WTC11 (cell line): ENCODE data around the gene MED27. TPM values are rescaled to one million over a fixed set of nuclear protein-coding genes. Genes with fewer than 3 reads are reported as not detected.
A peak's percentile ranks its signal among the peaks of the same experiment; 100 is the strongest.

Source experiments
- ATAC-seq: fragments of 200-7000 bp; cut with Tn5 transposase; 2 replicates; pipeline ENCODE4 v1.10.0; 2021; ENCODE audit warnings: mild to moderate bottlenecking, moderate library complexity
- CTCF ChIA-PET: fragments of 300-600 bp; sonication (Branson Sonifier 250); formaldehyde crosslinking; loops from one replicate; lab custom pipeline; 2021; ENCODE audit warnings: antibody characterized with exemption; lab: Charles Lee
- POLR2A ChIA-PET: fragments of 350-600 bp; sonication (Branson Sonifier 250); formaldehyde crosslinking; loops from one replicate; lab custom pipeline; 2021; ENCODE audit warnings: antibody characterized with exemption; lab: Charles Lee
- DNase-seq: peaks from one replicate; pipeline ENCODE4 v3.0.0; 2021; ENCODE audit warnings: low spot score
- H3K27ac Mint-ChIP-seq: 2 replicates; pipeline ENCODE4 v1.8.0; 2021; ENCODE audit warnings: mixed read lengths
- H3K27me3 Mint-ChIP-seq: 2 replicates; pipeline ENCODE4 v1.8.0; 2021; ENCODE audit warnings: low read depth, mild to moderate bottlenecking, moderate library complexity, mixed read lengths
- H3K36me3 Mint-ChIP-seq: 2 replicates; pipeline ENCODE4 v1.8.0; 2021; ENCODE audit warnings: mixed read lengths
- H3K4me1 Mint-ChIP-seq: 2 replicates; pipeline ENCODE4 v1.8.0; 2022; ENCODE audit warnings: mixed read lengths
- H3K4me3 Mint-ChIP-seq: 2 replicates; pipeline ENCODE4 v1.8.0; 2021; ENCODE audit warnings: mild to moderate bottlenecking, moderate library complexity, mixed read lengths
- H3K9me3 Mint-ChIP-seq: 2 replicates; pipeline ENCODE4 v1.8.0; 2021; ENCODE audit warnings: mixed read lengths
- AFF4 ChIP-seq: sonication (generic); formaldehyde crosslinking; IDR thresholded peaks from 2 replicates; pipeline ENCODE4 v1.8.1; 2023; ENCODE audit warnings: mild to moderate bottlenecking, missing genetic modification reagents, borderline replicate concordance
- GTF2I ChIP-seq: fragments of 250-450 bp; sonication (Bioruptor Pico); conservative IDR thresholded peaks from 2 replicates; pipeline ENCODE4 v1.4.0; 2021; ENCODE audit warnings: mild to moderate bottlenecking
- PRRX2 ChIP-seq: fragments of 250-450 bp; sonication (Bioruptor Pico); IDR thresholded peaks from 2 replicates; pipeline ENCODE4 v1.8.0; 2021; ENCODE audit warnings: mild to moderate bottlenecking
- TP53 ChIP-seq: sonication (generic); formaldehyde crosslinking; IDR thresholded peaks from 2 replicates; pipeline ENCODE4 v1.8.1; 2023; ENCODE audit warnings: mild to moderate bottlenecking, missing genetic modification reagents
- ZNF317 ChIP-seq: sonication (generic); formaldehyde crosslinking; IDR thresholded peaks from 2 replicates; pipeline ENCODE4 v1.8.1; 2023; ENCODE audit warnings: low read depth, mild to moderate bottlenecking, moderate library complexity, missing genetic modification reagents, borderline replicate concordance
- ZNF423 ChIP-seq: fragments of 250-450 bp; sonication (Bioruptor Pico); IDR thresholded peaks from 2 replicates; pipeline ENCODE4 v2.1.2; 2022; ENCODE audit warnings: mild to moderate bottlenecking, moderate library complexity
- ZNF671 ChIP-seq: fragments of 250-450 bp; sonication (Bioruptor Pico); IDR thresholded peaks from 2 replicates; pipeline ENCODE4 v1.8.0; 2021; ENCODE audit warnings: mild to moderate bottlenecking
- total RNA-seq: library from RNA; stranded (reverse); gene quantifications from 3 replicates; pipeline ENCODE4 v1.2.3, GENCODE V29; 2021
- TF ChIP-seq, protein P1 (sequence below): fragments of 250-450 bp; sonication (Bioruptor Pico); IDR thresholded peaks from 2 replicates; pipeline ENCODE4 v1.9.0; 2021; ENCODE audit warnings: mild to moderate bottlenecking
- TF ChIP-seq, protein P2 (sequence below): sonication (generic); formaldehyde crosslinking; IDR thresholded peaks from 2 replicates; pipeline ENCODE4 v1.8.0; 2022; ENCODE audit warnings: mild to moderate bottlenecking, missing genetic modification reagents
- TF ChIP-seq, protein P3 (sequence below): sonication (generic); formaldehyde crosslinking; IDR thresholded peaks from 2 replicates; pipeline ENCODE4 v1.8.0; 2022; ENCODE audit warnings: mild to moderate bottlenecking, missing genetic modification reagents
- TF ChIP-seq, protein P4 (sequence below): sonication (generic); formaldehyde crosslinking; IDR thresholded peaks from 2 replicates; pipeline ENCODE4 v1.8.1; 2023; ENCODE audit warnings: mild to moderate bottlenecking, missing genetic modification reagents, moderate library complexity
- TF ChIP-seq, protein P5 (sequence below): fragments of 250-450 bp; sonication (Bioruptor Pico); IDR thresholded peaks from 2 replicates; pipeline ENCODE4 v1.9.0; 2021; ENCODE audit warnings: mild to moderate bottlenecking, borderline replicate concordance
- TF ChIP-seq, protein P6 (sequence below): sonication (generic); formaldehyde crosslinking; IDR thresholded peaks from 2 replicates; pipeline ENCODE4 v1.8.0; 2022; ENCODE audit warnings: mild to moderate bottlenecking, missing genetic modification reagents
- TF ChIP-seq, protein P7 (sequence below): fragments of 250-450 bp; sonication (Bioruptor Pico); IDR thresholded peaks from 2 replicates; pipeline ENCODE4 v1.8.0; 2021; ENCODE audit warnings: mild to moderate bottlenecking

MED27 gene
- total RNA-seq, 1 experiment from 2014 or later: 27.9 TPM

DNA sequence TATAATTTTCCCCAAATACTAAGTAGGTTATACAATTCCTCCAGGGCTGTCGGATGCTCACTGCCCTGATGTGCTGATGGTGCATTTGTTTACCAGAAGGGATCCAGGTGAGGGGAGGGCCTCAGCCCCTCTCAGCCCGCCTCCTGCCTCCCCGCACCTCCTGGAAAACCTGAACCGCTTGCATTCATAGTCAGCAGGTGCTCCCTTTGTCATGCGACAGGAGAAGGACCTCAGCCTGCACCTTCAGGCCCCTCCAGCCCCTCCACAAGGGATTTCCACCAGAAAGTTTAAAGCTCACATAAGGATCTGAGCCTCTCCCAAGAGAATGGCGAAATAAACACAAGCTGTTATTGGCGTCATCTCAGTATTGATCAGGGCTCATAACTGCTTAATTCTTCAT lies 45.7 kb upstream of the MED27 start:
- Mint-ChIP-seq H3K27ac (peak overlapping the region; percentile 18), H3K27me3 (peaks cover 14% of the 10 kb centered on the region), H3K9me3 (peaks cover 3% of the 10 kb centered on the region; the same call in 1 of the 2 replicates), H3K4me3 (peak overlapping the region; percentile 41), H3K36me3 (no peaks in the 10 kb centered on the region), H3K4me1 (peaks cover 70% of the 10 kb centered on the region)
- DNase-seq (peak; percentile 66), ATAC-seq (peak; percentile 88)
- ChIA-PET POLR2A (no interaction called here), CTCF (interaction anchor here (0.6 to 2.1 kb wide), 9 partner anchors 11 to 370 kb away, joined by 3 to 13 read pairs (median 4); no protein-coding TSS in a partner anchor)
- TF ChIP-seq, protein P1, sequence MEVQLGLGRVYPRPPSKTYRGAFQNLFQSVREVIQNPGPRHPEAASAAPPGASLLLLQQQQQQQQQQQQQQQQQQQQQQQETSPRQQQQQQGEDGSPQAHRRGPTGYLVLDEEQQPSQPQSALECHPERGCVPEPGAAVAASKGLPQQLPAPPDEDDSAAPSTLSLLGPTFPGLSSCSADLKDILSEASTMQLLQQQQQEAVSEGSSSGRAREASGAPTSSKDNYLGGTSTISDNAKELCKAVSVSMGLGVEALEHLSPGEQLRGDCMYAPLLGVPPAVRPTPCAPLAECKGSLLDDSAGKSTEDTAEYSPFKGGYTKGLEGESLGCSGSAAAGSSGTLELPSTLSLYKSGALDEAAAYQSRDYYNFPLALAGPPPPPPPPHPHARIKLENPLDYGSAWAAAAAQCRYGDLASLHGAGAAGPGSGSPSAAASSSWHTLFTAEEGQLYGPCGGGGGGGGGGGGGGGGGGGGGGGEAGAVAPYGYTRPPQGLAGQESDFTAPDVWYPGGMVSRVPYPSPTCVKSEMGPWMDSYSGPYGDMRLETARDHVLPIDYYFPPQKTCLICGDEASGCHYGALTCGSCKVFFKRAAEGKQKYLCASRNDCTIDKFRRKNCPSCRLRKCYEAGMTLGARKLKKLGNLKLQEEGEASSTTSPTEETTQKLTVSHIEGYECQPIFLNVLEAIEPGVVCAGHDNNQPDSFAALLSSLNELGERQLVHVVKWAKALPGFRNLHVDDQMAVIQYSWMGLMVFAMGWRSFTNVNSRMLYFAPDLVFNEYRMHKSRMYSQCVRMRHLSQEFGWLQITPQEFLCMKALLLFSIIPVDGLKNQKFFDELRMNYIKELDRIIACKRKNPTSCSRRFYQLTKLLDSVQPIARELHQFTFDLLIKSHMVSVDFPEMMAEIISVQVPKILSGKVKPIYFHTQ (CRISPR knock-in tag): no peak
- TF ChIP-seq ZNF423 (CRISPR knock-in tag) (peak; percentile 40; the same call in 1 of the 2 replicates), PRRX2 (CRISPR knock-in tag) (no peak), ZNF317 (CRISPR knock-in tag) (no peak)
- TF ChIP-seq, protein P2, sequence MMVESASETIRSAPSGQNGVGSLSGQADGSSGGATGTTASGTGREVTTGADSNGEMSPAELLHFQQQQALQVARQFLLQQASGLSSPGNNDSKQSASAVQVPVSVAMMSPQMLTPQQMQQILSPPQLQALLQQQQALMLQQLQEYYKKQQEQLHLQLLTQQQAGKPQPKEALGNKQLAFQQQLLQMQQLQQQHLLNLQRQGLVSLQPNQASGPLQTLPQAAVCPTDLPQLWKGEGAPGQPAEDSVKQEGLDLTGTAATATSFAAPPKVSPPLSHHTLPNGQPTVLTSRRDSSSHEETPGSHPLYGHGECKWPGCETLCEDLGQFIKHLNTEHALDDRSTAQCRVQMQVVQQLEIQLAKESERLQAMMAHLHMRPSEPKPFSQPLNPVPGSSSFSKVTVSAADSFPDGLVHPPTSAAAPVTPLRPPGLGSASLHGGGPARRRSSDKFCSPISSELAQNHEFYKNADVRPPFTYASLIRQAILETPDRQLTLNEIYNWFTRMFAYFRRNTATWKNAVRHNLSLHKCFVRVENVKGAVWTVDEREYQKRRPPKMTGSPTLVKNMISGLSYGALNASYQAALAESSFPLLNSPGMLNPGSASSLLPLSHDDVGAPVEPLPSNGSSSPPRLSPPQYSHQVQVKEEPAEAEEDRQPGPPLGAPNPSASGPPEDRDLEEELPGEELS: peak; percentile 86

- DNase-seq (no peak), ATAC-seq (no peak)
- H3K27me3 Mint-ChIP-seq: peaks cover 14% of the 10 kb centered on the region
- H3K4me3 Mint-ChIP-seq: no peak overlapping the region; the same call in 1 of the 2 replicates
- H3K4me1 Mint-ChIP-seq: peaks cover 70% of the 10 kb centered on the region
- peaks cover 3% of the 10 kb centered on the region; the same call in 1 of the 2 replicates for H3K9me3 Mint-ChIP-seq
- POLR2A ChIA-PET: no interaction called here
- H3K27ac Mint-ChIP-seq: peak overlapping the region; percentile 24; the same call in 1 of the 2 replicates
- no peaks in the 10 kb centered on the region for H3K36me3 Mint-ChIP-seq
- CTCF ChIA-PET: interaction anchor here (1.1 to 2.1 kb wide), 4 partner anchors 39 to 116 kb away, joined by 4 to 9 read pairs (median 6); no protein-coding TSS in a partner anchor
- TF ChIP-seq, protein P3, sequence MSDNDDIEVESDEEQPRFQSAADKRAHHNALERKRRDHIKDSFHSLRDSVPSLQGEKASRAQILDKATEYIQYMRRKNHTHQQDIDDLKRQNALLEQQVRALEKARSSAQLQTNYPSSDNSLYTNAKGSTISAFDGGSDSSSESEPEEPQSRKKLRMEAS: peak; percentile 12; the same call in 1 of the 2 replicates
- TF ChIP-seq AFF4 (CRISPR knock-in tag): no peak
- TF ChIP-seq TP53: no peak
- TF ChIP-seq, protein P4, sequence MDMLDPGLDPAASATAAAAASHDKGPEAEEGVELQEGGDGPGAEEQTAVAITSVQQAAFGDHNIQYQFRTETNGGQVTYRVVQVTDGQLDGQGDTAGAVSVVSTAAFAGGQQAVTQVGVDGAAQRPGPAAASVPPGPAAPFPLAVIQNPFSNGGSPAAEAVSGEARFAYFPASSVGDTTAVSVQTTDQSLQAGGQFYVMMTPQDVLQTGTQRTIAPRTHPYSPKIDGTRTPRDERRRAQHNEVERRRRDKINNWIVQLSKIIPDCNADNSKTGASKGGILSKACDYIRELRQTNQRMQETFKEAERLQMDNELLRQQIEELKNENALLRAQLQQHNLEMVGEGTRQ (CRISPR knock-in tag): 0 out of 2 replicates have a peak, but pooled peaks have one; percentile 8
- TF ChIP-seq, protein P5, sequence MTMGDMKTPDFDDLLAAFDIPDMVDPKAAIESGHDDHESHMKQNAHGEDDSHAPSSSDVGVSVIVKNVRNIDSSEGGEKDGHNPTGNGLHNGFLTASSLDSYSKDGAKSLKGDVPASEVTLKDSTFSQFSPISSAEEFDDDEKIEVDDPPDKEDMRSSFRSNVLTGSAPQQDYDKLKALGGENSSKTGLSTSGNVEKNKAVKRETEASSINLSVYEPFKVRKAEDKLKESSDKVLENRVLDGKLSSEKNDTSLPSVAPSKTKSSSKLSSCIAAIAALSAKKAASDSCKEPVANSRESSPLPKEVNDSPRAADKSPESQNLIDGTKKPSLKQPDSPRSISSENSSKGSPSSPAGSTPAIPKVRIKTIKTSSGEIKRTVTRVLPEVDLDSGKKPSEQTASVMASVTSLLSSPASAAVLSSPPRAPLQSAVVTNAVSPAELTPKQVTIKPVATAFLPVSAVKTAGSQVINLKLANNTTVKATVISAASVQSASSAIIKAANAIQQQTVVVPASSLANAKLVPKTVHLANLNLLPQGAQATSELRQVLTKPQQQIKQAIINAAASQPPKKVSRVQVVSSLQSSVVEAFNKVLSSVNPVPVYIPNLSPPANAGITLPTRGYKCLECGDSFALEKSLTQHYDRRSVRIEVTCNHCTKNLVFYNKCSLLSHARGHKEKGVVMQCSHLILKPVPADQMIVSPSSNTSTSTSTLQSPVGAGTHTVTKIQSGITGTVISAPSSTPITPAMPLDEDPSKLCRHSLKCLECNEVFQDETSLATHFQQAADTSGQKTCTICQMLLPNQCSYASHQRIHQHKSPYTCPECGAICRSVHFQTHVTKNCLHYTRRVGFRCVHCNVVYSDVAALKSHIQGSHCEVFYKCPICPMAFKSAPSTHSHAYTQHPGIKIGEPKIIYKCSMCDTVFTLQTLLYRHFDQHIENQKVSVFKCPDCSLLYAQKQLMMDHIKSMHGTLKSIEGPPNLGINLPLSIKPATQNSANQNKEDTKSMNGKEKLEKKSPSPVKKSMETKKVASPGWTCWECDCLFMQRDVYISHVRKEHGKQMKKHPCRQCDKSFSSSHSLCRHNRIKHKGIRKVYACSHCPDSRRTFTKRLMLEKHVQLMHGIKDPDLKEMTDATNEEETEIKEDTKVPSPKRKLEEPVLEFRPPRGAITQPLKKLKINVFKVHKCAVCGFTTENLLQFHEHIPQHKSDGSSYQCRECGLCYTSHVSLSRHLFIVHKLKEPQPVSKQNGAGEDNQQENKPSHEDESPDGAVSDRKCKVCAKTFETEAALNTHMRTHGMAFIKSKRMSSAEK: no peak
- TF ChIP-seq GTF2I (CRISPR knock-in tag): no peak
- TF ChIP-seq, protein P6, sequence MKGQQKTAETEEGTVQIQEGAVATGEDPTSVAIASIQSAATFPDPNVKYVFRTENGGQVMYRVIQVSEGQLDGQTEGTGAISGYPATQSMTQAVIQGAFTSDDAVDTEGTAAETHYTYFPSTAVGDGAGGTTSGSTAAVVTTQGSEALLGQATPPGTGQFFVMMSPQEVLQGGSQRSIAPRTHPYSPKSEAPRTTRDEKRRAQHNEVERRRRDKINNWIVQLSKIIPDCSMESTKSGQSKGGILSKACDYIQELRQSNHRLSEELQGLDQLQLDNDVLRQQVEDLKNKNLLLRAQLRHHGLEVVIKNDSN: 0 out of 2 replicates have a peak, but pooled peaks have one; percentile 20
- TF ChIP-seq, protein P7, sequence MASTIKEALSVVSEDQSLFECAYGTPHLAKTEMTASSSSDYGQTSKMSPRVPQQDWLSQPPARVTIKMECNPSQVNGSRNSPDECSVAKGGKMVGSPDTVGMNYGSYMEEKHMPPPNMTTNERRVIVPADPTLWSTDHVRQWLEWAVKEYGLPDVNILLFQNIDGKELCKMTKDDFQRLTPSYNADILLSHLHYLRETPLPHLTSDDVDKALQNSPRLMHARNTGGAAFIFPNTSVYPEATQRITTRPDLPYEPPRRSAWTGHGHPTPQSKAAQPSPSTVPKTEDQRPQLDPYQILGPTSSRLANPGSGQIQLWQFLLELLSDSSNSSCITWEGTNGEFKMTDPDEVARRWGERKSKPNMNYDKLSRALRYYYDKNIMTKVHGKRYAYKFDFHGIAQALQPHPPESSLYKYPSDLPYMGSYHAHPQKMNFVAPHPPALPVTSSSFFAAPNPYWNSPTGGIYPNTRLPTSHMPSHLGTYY (CRISPR knock-in tag): no peak
- TF ChIP-seq ZNF671 (CRISPR knock-in tag): no peak
These were observed 45.1 kb upstream of the MED27 start for GRCh38 chr9:132124800-132125199.
